PFSK-1 (cell line): ENCODE data around the gene TMEM184A.

Source experiments
- POLR2AphosphoS5 ChIP-seq: IDR thresholded peaks from 2 replicates; pipeline ENCODE4 v1.6.1; 2012; ENCODE audit warnings: low read depth, mild to moderate bottlenecking, control low read depth, low read length, moderate library complexity
- REST ChIP-seq, 2 experiments: IDR thresholded peaks; 2 replicates each; pipeline versions ENCODE4 v1.6.1 to v1.8.0; 2011 to 2012; ENCODE audit warnings: low read depth in 2 of 2, low read length in 2 of 2, control low read depth in 1 of 2, inconsistent platforms in 1 of 2, mild to moderate bottlenecking in 1 of 2, moderate library complexity in 1 of 2; ENCODE audit not compliant: insufficient read depth in 1 of 2
- SIN3A ChIP-seq: IDR thresholded peaks from 2 replicates; pipeline ENCODE4 v1.6.1; 2012; ENCODE audit warnings: mild to moderate bottlenecking, low read length, moderate library complexity, borderline replicate concordance; ENCODE audit not compliant: insufficient read depth
- TAF1 ChIP-seq: IDR thresholded peaks from 2 replicates; pipeline ENCODE4 v1.6.1; 2012; ENCODE audit warnings: low read length, control low read depth, borderline replicate concordance; ENCODE audit not compliant: insufficient read depth

- TF ChIP-seq POLR2AphosphoS5 (no peak), REST (IDR thresholded peaks at IDR 0.05; ENCODE audit: insufficient read depth in 1 of 2, low read depth in 2 of 2, low read length in 2 of 2) (no peak), SIN3A (no peak), TAF1 (no peak)
Observed at GRCh38 chr7:1555813-1556543, at the start of gene TMEM184A.
